ENCODE results near the gene ADNP2.
A peak's percentile ranks its signal among the peaks of the same experiment; 100 is the strongest.

The ADNP2 gene

GRCh38 chr18:80147418-80148325 lies 38.6 kb downstream of the ADNP2 start:
- no peak overlapping the region for H3K27ac ChIP-seq (ENCODE audit: low read length)
- H3K27me3 ChIP-seq (ENCODE audit: low read depth, low read length): no peaks in the 10 kb centered on the region

DNA sequence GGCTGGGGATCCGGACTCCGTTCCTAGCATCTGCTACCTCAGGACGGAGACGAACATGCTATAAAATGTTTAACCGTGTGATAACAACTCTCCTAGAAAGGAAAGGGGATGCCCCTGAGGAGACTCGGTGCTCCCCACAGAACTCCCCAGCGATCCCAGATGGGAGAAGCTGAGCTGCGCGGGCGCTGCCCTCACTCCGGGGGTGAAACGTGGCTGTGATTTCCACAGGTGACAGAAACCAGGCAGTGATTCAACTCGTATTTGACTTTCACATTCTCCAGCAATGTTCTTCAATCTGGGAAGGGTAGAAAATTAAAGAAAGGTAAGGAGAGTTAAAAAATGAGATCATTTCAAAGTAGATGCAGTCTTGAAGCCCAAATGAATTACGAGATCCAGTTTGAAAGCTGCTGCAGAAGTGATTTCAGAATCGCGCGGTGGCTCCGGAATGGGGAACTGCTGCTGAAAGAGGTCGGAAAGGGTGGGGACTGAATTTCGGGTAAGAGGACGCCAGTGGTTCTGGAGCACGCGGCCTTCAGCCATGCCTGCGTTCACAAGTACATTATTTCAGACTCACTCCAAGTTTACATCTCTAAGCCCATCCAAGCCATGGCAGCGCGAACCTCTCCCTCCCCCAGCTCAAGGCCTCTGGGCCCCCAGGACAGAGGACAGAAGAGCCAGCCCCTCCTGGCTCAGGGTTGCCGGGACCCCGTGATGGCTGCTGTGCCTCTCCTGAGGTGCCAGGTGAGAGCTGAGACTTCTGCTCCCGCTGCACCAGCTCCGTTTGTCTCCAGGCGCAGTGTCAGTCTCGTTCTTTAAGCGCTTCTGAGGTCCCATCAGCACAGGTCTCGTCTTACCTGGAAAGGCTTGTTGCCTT lies 39.5 kb downstream of the ADNP2 start:
- TF ChIP-seq CTCF (IDR thresholded peaks at IDR 0.05; ENCODE audit: low read depth, low read length) (no peak), EZH2phosphoT487 (IDR thresholded peaks at IDR 0.05; ENCODE audit: low read depth) (no peak)
- Histone ChIP-seq H3K27ac (ENCODE audit: low read length) (no peak overlapping the region), H3K79me2 (ENCODE audit: low read length) (no peaks in the 10 kb centered on the region), H2AFZ (ENCODE audit: low read depth, low read length) (peak overlapping the region; percentile 26; the same call in 1 of the 2 replicates), H4K20me1 (ENCODE audit: insufficient read depth, low read length) (peaks cover 19% of the 10 kb centered on the region; the same call in 1 of the 2 replicates), H3K4me1 (ENCODE audit: low read length) (peaks cover 32% of the 10 kb centered on the region), H3K36me3 (replicated peaks; ENCODE audit: low read depth, low read length) (peaks cover 9% of the 10 kb centered on the region), H3K4me3 (ENCODE audit: low read length) (peak overlapping the region; percentile 79), H3K9ac (ENCODE audit: low read length) (peak overlapping the region; percentile 7; the same call in 1 of the 2 replicates), H3K27me3 (ENCODE audit: low read depth, low read length) (no peaks in the 10 kb centered on the region), H3K4me2 (ENCODE audit: low read length) (peak overlapping the region; percentile 78), H3K9me3 (ENCODE audit: insufficient read depth, low read length) (no peaks in the 10 kb centered on the region)

More at GRCh38 chr18:80147418-80148325, 38.6 kb downstream of the ADNP2 start:
- Histone ChIP-seq H3K36me3 (replicated peaks; ENCODE audit: low read depth, low read length) (peaks cover 9% of the 10 kb centered on the region), H3K9me3 (ENCODE audit: insufficient read depth, low read length) (no peaks in the 10 kb centered on the region), H4K20me1 (ENCODE audit: insufficient read depth, low read length) (peaks cover 19% of the 10 kb centered on the region; the same call in 1 of the 2 replicates), H3K4me1 (ENCODE audit: low read length) (peaks cover 32% of the 10 kb centered on the region), H3K9ac (ENCODE audit: low read length) (peak overlapping the region; percentile 46), H3K79me2 (ENCODE audit: low read length) (no peaks in the 10 kb centered on the region), H2AFZ (ENCODE audit: low read depth, low read length) (peak overlapping the region; percentile 26; the same call in 1 of the 2 replicates), H3K4me2 (ENCODE audit: low read length) (peak overlapping the region; percentile 78), H3K4me3 (ENCODE audit: low read length) (peak overlapping the region; percentile 79)
- TF ChIP-seq CTCF (IDR thresholded peaks at IDR 0.05; ENCODE audit: low read depth, low read length) (no peak), EZH2phosphoT487 (IDR thresholded peaks at IDR 0.05; ENCODE audit: low read depth) (no peak)

GRCh38 chr18:80149667-80150066 lies 40.6 kb downstream of the ADNP2 start:
- Histone ChIP-seq H3K36me3 (replicated peaks; ENCODE audit: low read depth, low read length) (peaks cover 9% of the 10 kb centered on the region), H3K27ac (ENCODE audit: low read length) (no peak overlapping the region), H3K9me3 (ENCODE audit: insufficient read depth, low read length) (no peaks in the 10 kb centered on the region), H4K20me1 (ENCODE audit: insufficient read depth, low read length) (peaks cover 18% of the 10 kb centered on the region; the same call in 1 of the 2 replicates), H2AFZ (ENCODE audit: low read depth, low read length) (no peak overlapping the region), H3K79me2 (ENCODE audit: low read length) (no peaks in the 10 kb centered on the region), H3K4me2 (ENCODE audit: low read length) (no peak overlapping the region), H3K27me3 (ENCODE audit: low read depth, low read length) (no peaks in the 10 kb centered on the region), H3K4me1 (ENCODE audit: low read length) (peaks cover 36% of the 10 kb centered on the region), H3K4me3 (ENCODE audit: low read length) (no peak overlapping the region), H3K9ac (ENCODE audit: low read length) (no peak overlapping the region)
- TF ChIP-seq CTCF (IDR thresholded peaks at IDR 0.05; ENCODE audit: low read depth, low read length) (no peak), EZH2phosphoT487 (IDR thresholded peaks at IDR 0.05; ENCODE audit: low read depth) (no peak)
